OCI-LY7 (cell line): ENCODE results near the gene TGFB1I1.

Experiments used
- EZH2phosphoT487 ChIP-seq: fragments of 200-600 bp; sonication (generic); IDR thresholded peaks from 2 replicates; pipeline ENCODE4 v1.6.1; 2018; ENCODE audit warnings: low read depth, borderline replicate concordance, mild to moderate bottlenecking, mixed run types, antibody characterized with exemption, low read length, moderate library complexity, mixed read lengths
- TF ChIP-seq, protein P1 (sequence below): fragments of 200-600 bp; sonication (generic); conservative IDR thresholded peaks from 2 replicates; pipeline ENCODE4 v1.5.1; 2014; ENCODE audit warnings: mild to moderate bottlenecking, antibody characterized with exemption, low read length, moderate library complexity, mixed read lengths

DNA sequence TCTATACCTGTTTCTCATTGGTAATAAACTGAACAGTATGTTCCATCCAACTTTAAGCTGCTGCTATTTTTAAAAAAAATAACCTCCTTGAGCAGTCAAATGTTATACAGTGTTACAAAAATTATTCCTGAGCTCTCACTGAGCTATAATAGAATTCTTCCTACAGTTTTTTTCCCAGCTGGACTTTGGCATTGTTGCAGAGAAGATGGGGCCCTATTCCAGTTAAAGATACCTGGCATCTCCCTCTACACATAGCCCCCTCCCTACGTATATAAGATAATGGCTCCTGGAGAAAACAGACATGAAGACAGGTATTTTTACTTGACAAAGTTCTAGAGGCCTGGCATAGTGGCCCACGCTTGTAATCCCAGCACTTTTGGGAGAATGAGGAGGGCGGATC is 42.2 kb upstream of the TGFB1I1 start:
- TF ChIP-seq, protein P1, sequence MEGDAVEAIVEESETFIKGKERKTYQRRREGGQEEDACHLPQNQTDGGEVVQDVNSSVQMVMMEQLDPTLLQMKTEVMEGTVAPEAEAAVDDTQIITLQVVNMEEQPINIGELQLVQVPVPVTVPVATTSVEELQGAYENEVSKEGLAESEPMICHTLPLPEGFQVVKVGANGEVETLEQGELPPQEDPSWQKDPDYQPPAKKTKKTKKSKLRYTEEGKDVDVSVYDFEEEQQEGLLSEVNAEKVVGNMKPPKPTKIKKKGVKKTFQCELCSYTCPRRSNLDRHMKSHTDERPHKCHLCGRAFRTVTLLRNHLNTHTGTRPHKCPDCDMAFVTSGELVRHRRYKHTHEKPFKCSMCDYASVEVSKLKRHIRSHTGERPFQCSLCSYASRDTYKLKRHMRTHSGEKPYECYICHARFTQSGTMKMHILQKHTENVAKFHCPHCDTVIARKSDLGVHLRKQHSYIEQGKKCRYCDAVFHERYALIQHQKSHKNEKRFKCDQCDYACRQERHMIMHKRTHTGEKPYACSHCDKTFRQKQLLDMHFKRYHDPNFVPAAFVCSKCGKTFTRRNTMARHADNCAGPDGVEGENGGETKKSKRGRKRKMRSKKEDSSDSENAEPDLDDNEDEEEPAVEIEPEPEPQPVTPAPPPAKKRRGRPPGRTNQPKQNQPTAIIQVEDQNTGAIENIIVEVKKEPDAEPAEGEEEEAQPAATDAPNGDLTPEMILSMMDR: no peak
- TF ChIP-seq EZH2phosphoT487: no peak
